PC-9 (cell line): ENCODE data around the gene P2RX7. TPM values are rescaled to one million over a fixed set of nuclear protein-coding genes. Genes with fewer than 3 reads are reported as not detected.
"Not testable (repeated sequence)": the region's sequence is repeated elsewhere in the genome, so short reads cannot be mapped to it uniquely, and the experiment has no call there.

ENCODE experiments used
- BruUV-seq: library from RNA; stranded (reverse); fragments of 400-500 nt; replicated peaks from 2 replicates; lab custom pipeline; 2021; lab: Mats Ljungman, UMichigan
- CTCF ChIA-PET: fragments of 300-600 bp; sonication (Branson Sonifier 250); formaldehyde crosslinking; loops from one replicate; lab custom pipeline; 2022; ENCODE audit warnings: antibody characterized with exemption; lab: Charles Lee
- POLR2A ChIA-PET: fragments of 300-600 bp; sonication (Branson Sonifier 250); formaldehyde crosslinking; loops from one replicate; lab custom pipeline; 2022; ENCODE audit warnings: antibody characterized with exemption; ENCODE audit not compliant: unreplicated experiment; lab: Charles Lee
- DNase-seq, 2 experiments: peaks; one replicate each; pipeline versions ENCODE4 v3.0.0 to v3.0.0-alpha.2; 2015 to 2022; ENCODE audit warnings: mixed read lengths in 1 of 2
- H2AFZ ChIP-seq: fragments of 200-600 bp; sonication (generic); 2 replicates; pipeline ENCODE4 v1.8.1; 2017; ENCODE audit warnings: antibody characterized with exemption
- H3F3A ChIP-seq: fragments of 200-600 bp; sonication (generic); 2 replicates; pipeline ENCODE4 v1.8.1; 2017; ENCODE audit warnings: antibody characterized with exemption, mild to moderate bottlenecking, low read depth; ENCODE audit not compliant: insufficient read depth
- H3K27ac ChIP-seq: fragments of 200-600 bp; sonication (generic); 2 replicates; pipeline ENCODE4 v1.6.1; 2016; ENCODE audit warnings: mixed run types
- H3K27me3 ChIP-seq: fragments of 200-600 bp; sonication (generic); 2 replicates; pipeline ENCODE4 v1.6.1; 2016; ENCODE audit warnings: low read depth, mixed run types; ENCODE audit not compliant: insufficient read depth
- H3K36me3 ChIP-seq: fragments of 200-600 bp; sonication (generic); 2 replicates; pipeline ENCODE4 v1.6.1; 2016; ENCODE audit warnings: low read depth, mixed run types
- H3K4me1 ChIP-seq: fragments of 200-600 bp; sonication (generic); replicated peaks from 2 replicates; pipeline ENCODE4 v1.6.1; 2016; ENCODE audit warnings: mixed run types; ENCODE audit not compliant: insufficient read depth
- H3K4me2 ChIP-seq: fragments of 200-600 bp; sonication (generic); 2 replicates; pipeline ENCODE4 v1.6.1; 2017; ENCODE audit warnings: mixed run types
- H3K4me3 ChIP-seq: fragments of 200-600 bp; sonication (generic); 2 replicates; pipeline ENCODE4 v1.6.1; 2016; ENCODE audit warnings: mixed run types
- H3K79me2 ChIP-seq: fragments of 200-600 bp; sonication (generic); 2 replicates; pipeline ENCODE4 v1.6.1; 2017; ENCODE audit warnings: low read depth, mixed run types
- H3K9me2 ChIP-seq: fragments of 200-600 bp; sonication (generic); 2 replicates; pipeline ENCODE4 v1.8.1; 2017; ENCODE audit warnings: mild to moderate bottlenecking; ENCODE audit not compliant: insufficient read depth
- H3K9me3 ChIP-seq: fragments of 200-600 bp; sonication (generic); 2 replicates; pipeline ENCODE4 v1.8.1; 2016; ENCODE audit warnings: low read depth; ENCODE audit not compliant: insufficient read depth
- H4K20me1 ChIP-seq: fragments of 200-600 bp; sonication (generic); 2 replicates; pipeline ENCODE4 v1.8.1; 2017; ENCODE audit not compliant: insufficient read depth
- EZH2 ChIP-seq: fragments of 200-600 bp; sonication (generic); IDR thresholded peaks from 2 replicates; pipeline ENCODE4 v1.8.0; 2017; ENCODE audit warnings: antibody characterized with exemption, low read depth
- intact Hi-C: fragments of 100-400 bp; cut with micrococcal nuclease; formaldehyde crosslinking; loops from one replicate; pipeline ENCODE4 v1.10.0; 2022; ENCODE audit not compliant: unreplicated experiment
- total RNA-seq: library from RNA; stranded (reverse); gene quantifications from 2 replicates; pipeline ENCODE4 v1.2.3, GENCODE V29; 2021
- TF ChIP-seq, protein P1 (sequence below): fragments of 200-600 bp; sonication (generic); conservative IDR thresholded peaks from 2 replicates; pipeline ENCODE4 v1.6.1; 2017; ENCODE audit warnings: mixed run types, antibody characterized with exemption, mild to moderate bottlenecking, moderate library complexity

P2RX7 gene
- total RNA-seq, 1 experiment from 2014 or later, result 3.2 TPM

DNA sequence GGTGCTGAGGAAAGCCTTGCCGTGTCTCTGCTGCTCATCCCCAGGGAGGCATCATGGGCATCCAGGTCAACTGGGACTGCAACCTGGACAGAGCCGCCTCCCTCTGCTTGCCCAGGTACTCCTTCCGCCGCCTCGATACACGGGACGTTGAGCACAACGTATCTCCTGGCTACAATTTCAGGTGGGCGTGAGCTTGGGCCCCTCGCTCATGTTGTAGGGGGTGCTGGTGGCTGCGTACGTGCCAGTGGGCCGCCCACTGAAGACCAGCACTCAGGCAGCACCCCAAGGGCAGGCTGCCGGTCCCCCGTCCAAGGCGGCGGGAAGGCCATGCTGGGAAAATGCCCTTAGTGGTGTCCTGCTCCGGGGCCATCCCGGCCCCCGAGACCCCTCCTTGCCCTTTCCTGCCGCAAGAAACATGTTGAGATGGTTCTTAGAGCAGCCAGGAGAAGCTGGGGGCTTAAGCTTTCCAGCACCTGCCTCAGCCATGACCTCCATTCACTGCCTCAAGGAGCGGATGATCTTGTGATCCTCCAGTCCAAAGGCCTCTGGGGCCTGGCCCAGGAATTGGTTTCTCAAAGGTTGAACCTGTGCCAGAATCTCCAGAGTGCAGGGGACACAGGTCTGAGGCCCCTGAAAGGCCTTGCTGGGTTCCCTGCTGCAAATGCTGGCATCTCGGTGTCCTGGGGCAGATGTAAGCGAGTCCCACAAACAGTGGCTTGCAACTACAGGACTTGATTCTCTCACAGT lies 96.4 kb downstream of the P2RX7 start:
- no peaks in the 10 kb centered on the region for H4K20me1 ChIP-seq
- no peaks in the 10 kb centered on the region for H3K9me2 ChIP-seq
- TF ChIP-seq, protein P1, sequence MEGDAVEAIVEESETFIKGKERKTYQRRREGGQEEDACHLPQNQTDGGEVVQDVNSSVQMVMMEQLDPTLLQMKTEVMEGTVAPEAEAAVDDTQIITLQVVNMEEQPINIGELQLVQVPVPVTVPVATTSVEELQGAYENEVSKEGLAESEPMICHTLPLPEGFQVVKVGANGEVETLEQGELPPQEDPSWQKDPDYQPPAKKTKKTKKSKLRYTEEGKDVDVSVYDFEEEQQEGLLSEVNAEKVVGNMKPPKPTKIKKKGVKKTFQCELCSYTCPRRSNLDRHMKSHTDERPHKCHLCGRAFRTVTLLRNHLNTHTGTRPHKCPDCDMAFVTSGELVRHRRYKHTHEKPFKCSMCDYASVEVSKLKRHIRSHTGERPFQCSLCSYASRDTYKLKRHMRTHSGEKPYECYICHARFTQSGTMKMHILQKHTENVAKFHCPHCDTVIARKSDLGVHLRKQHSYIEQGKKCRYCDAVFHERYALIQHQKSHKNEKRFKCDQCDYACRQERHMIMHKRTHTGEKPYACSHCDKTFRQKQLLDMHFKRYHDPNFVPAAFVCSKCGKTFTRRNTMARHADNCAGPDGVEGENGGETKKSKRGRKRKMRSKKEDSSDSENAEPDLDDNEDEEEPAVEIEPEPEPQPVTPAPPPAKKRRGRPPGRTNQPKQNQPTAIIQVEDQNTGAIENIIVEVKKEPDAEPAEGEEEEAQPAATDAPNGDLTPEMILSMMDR, result no peak
- TF ChIP-seq EZH2, result no peak
- H3K4me3 ChIP-seq, result peak overlapping the region; percentile 27; the same call in 1 of the 2 replicates
- intact Hi-C loops, result loop anchor here (5.0 to 10.0 kb wide), 2 partner anchors 57 to 566 kb away; partner anchors contain the start of gene RHOF
- H2AFZ ChIP-seq, result no peak overlapping the region
- no peaks in the 10 kb centered on the region for H3K27me3 ChIP-seq
- BruUV-seq, result TSS peak; percentile 90
- H3F3A ChIP-seq, result peaks cover 35% of the 10 kb centered on the region
- H3K36me3 ChIP-seq, result peaks cover 7% of the 10 kb centered on the region; the same call in 1 of the 2 replicates
- no peaks in the 10 kb centered on the region for H3K9me3 ChIP-seq
- DNase-seq, result no peak
- H3K4me2 ChIP-seq, result peak overlapping the region; percentile 77
- POLR2A ChIA-PET, result interaction anchor here (0.6 kb wide), 1 partner anchor 97 kb away, joined by 4 read pairs; the partner anchor contains the start of gene P2RX7
- peaks cover 46% of the 10 kb centered on the region for H3K4me1 ChIP-seq
- H3K79me2 ChIP-seq, result peaks cover 5% of the 10 kb centered on the region; the same call in 1 of the 2 replicates
- peak overlapping the region; percentile 97 for H3K27ac ChIP-seq
- CTCF ChIA-PET, result no interaction called here

DNA sequence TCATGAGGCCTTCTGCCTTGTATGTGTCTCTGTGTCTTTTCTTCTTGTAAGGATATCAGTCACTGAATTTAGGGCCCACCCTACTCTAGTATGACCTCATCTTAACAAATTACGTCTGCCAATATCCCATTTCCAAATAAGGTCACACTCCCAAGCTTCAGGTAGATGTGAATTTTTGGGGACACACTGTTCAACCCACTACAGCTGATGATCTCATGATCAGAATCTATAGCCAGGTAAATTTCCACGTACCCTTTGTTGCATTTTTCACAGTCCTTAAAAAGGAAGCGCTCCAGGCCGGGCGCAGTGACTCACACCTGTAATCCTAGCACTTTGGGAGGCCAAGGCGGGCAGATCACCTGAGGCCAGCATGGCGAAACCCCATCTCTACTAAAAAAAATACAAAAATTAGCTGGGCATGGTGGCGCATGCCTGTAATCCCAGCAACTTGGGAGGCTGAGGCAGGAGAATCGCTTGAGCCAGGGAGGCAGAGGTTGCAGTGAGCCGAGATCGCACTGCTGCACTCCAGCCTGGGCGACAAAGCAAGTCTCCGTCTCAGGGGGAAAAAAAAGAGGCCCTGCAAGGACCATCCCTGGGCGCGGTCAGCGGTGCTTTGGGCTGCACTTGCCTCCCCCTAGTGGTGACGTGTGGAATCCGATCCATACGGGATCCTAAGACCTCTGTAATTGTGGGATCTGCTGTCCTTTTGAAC lies 97.3 kb downstream of the P2RX7 start:
- H3K27me3 ChIP-seq, H3K79me2 ChIP-seq, H3K9me3 ChIP-seq, H3K36me3 ChIP-seq, H2AFZ ChIP-seq, H3K9me2 ChIP-seq, H4K20me1 ChIP-seq: not testable (repeated sequence)
- intact Hi-C loops, result loop anchor here (1.0 to 10.0 kb wide), 6 partner anchors 58 to 565 kb away; partner anchors contain the start of gene RHOF
- Histone ChIP-seq H3K4me2 (peak overlapping the region; percentile 77), H3K27ac (peak overlapping the region; percentile 97), H3K4me1 (peaks cover 46% of the 10 kb centered on the region), H3F3A (peaks cover 35% of the 10 kb centered on the region), H3K4me3 (peak overlapping the region; percentile 27; the same call in 1 of the 2 replicates)
- ChIA-PET CTCF (interaction anchor here (0.7 kb wide), 1 partner anchor 165 kb away, joined by 3 read pairs; no protein-coding TSS in a partner anchor), POLR2A (interaction anchor here (0.6 kb wide), 1 partner anchor 97 kb away, joined by 4 read pairs; the partner anchor contains the start of gene P2RX7)
- TF ChIP-seq, protein P1, result peak; percentile 93
- TSS peak; percentile 29 for BruUV-seq
- DNase-seq, result peak; percentile 85 to 95

DNA sequence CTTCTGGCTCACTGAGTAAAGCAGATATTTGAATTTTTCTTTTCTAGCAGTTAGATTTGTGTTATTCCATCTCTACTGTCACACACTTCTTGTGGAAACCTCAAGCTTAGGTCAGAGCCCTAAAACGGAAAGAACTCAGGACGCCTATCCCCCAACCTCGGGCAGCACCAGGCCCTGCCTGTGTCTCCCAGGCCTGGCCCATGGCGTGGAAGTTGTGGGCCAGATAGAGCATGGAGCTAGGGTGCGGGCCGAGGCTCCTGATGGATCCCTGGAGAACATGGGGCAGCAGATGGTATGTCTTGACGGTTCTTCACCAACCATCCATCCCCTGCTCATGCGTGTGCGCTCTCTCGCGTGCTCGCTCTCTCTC lies 97.8 kb downstream of the P2RX7 start:
- H3K4me3 ChIP-seq, result no peak overlapping the region
- H3K79me2 ChIP-seq, result peaks cover 5% of the 10 kb centered on the region; the same call in 1 of the 2 replicates
- peak overlapping the region; percentile 97 for H3K27ac ChIP-seq
- CTCF ChIA-PET, result interaction anchor here (0.7 kb wide), 1 partner anchor 166 kb away, joined by 3 read pairs; no protein-coding TSS in a partner anchor
- DNase-seq, result no peak
- H3K27me3 ChIP-seq, result no peaks in the 10 kb centered on the region
- H4K20me1 ChIP-seq, result no peaks in the 10 kb centered on the region
- BruUV-seq, result no TSS peak
- no peaks in the 10 kb centered on the region for H3K9me3 ChIP-seq
- H3K4me2 ChIP-seq, result peak overlapping the region; percentile 77
- no peak for TF ChIP-seq EZH2
- TF ChIP-seq, protein P1, result peak; percentile 45; the same call in 1 of the 2 replicates
- H2AFZ ChIP-seq, result no peak overlapping the region
- intact Hi-C loops, result loop anchor here (1.0 to 5.0 kb wide), 4 partner anchors 118 to 226 kb away; no protein-coding TSS in a partner anchor
- POLR2A ChIA-PET, result no interaction called here
- H3F3A ChIP-seq, result peaks cover 35% of the 10 kb centered on the region
- peaks cover 46% of the 10 kb centered on the region for H3K4me1 ChIP-seq
- no peaks in the 10 kb centered on the region for H3K9me2 ChIP-seq
- H3K36me3 ChIP-seq, result peaks cover 7% of the 10 kb centered on the region; the same call in 1 of the 2 replicates
